OCI-LY7 (cell line): ENCODE data around the gene MROH7.

Experiments used
- CTCF ChIP-seq: fragments of 200-600 bp; sonication (generic); conservative IDR thresholded peaks from 2 replicates; pipeline ENCODE4 v1.5.1; 2014; ENCODE audit warnings: mild to moderate bottlenecking, antibody characterized with exemption, low read length, moderate library complexity, mixed read lengths
- EZH2phosphoT487 ChIP-seq: fragments of 200-600 bp; sonication (generic); IDR thresholded peaks from 2 replicates; pipeline ENCODE4 v1.6.1; 2018; ENCODE audit warnings: low read depth, borderline replicate concordance, mild to moderate bottlenecking, mixed run types, antibody characterized with exemption, low read length, moderate library complexity, mixed read lengths

GRCh38 chr1:54742282-54742681, 100.7 kb downstream of the MROH7 start:
- TF ChIP-seq CTCF = no peak
- no peak for TF ChIP-seq EZH2phosphoT487
